Muscle of back (tissue), 13 donors: ENCODE data around the gene FAM72C. TPM values are rescaled to one million over a fixed set of nuclear protein-coding genes. Genes with fewer than 3 reads are reported as not detected.
"Not testable (repeated sequence)": the region's sequence is repeated elsewhere in the genome, so short reads cannot be mapped to it uniquely, and the experiment has no call there.

Source experiments
- DNase-seq, 3 donors: peaks; one replicate each; pipeline versions ENCODE4 v3.0.0 to v3.0.0-alpha.2; 2013
- long read RNA-seq, 9 donors: transcript quantifications; one replicate each; lab custom pipeline, GENCODE V29; 2026
- polyA plus RNA-seq, 10 donors: library from polyadenylated mRNA; unstranded; fragments of 120-200 nt; gene quantifications; one replicate each; pipeline ENCODE4 v1.2.1, GENCODE V29; 2013; ENCODE audit not compliant: insufficient read length in 10 of 10

The FAM72C gene
- 1 to 10 TPM in 6 of 10 donors, under 1 TPM in 2, not detected in 2; 0.62 to 2.4 (median 1.4) TPM for polyA plus RNA-seq
- long read RNA-seq, donor 1 = 0 reads
- long read RNA-seq, donor 2 = 0 reads
- long read RNA-seq, donor 3 = 0 reads
- long read RNA-seq, donor 4 = 0 reads
- long read RNA-seq, donor 5 = 0 reads
- long read RNA-seq, donor 6 = 0 reads
- long read RNA-seq, donor 7 = 0 reads
- long read RNA-seq, donor 8, partial matches to known transcripts = 0 of 1 reads
- long read RNA-seq, donor 8, other reads (novel, unspliced or antisense) = 0 of 1 reads
- long read RNA-seq, donor 9 = 0 reads

DNA sequence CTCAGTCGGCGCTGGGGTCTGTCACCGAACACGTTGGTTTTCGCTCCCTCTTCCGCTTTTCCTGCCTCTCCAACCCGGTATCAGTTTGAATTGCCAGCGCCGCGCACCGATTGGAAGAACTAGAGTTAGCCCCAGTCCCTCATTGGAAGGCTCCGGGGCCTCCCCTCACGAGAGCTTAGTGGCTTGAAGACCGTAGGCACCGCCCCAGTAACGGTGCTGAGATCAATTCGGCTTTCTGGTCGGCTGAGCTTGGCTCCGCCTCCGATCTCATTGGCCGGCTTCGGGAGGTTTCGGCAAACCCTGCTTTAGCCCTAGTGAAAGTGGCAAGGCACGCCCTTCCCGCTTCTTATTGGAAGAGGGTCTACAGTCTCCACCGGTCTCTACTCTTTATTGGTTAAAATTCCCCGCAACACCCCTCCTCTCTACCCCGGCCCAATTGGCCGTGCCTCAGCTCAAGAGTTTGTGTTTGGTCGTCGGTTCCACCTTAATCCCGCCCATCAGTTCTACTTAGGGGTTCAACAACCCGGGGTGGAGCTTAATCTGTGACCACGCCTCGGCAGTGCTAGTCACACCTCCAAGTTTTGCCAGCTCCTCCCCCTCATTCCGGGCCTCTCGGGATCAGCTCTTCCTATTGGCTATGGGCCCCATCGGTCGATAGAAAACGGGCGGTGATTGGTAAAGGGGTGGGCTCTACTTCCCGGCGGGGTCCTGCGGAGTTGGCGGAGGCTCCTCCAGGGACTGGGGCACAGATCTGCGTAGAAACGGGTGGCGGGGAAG lies at the start of gene FAM72C:
FAM72C (minus strand) TSS at position 63 of the 777 bp plus-strand sequence. CDS start 845 bp downstream, outside the sequence.
- DNase-seq = not testable (repeated sequence)

DNA sequence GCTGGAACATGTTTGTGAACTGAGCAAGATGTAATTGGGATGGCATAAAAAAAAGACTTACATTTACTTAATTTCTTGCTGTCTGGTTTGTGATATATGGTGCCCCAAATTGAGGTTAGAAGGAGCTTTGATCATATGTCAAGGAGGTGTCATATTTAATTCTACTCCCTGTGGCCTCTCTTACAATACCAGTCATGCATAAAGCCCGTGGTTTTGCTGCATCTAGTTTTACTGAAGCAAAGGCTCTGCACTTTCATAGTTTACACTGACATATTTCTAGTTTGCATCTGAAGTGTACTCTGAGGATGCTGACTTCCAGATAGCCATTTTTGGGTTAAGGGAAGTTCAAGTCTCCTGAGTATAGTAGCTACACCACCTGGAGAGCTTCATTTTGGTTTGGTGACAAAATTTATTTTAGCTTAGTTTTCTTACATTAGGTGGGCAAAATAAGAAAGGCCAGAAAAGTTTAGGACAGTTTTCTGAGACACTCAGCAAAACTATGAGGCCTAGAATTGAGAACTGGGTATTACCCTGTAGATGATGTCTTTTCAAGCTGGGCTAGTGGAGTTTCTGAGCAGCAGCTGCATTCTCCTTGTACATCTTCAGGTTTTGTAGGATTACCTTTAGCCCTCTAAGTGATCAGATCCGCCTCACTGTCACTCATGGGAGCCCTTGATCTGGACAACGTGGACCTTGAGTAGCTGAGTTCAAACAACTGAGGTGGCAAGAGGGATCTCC lies 48.4 kb upstream of the FAM72C start:
- not testable (repeated sequence) for DNase-seq

DNA sequence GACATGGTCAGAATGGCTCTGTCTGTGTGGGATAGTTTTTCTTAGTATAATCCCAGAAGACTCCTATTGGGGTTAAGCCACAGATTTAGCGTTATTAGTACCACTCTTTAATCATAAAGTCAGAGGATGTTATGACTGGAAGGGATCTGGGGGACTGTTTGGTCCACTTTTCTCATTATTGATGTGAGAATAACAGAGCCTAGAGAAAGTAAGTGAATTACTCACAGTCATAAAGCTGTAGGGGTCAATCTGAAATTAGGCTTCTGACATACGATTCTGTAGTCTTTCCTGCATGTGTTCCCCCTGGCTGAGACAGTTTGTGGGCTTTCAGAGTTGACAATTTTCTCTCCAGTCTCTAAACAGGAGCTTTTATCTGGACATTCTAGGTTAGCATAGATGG lies 47.3 kb upstream of the FAM72C start:
- DNase-seq = not testable (repeated sequence)

DNA sequence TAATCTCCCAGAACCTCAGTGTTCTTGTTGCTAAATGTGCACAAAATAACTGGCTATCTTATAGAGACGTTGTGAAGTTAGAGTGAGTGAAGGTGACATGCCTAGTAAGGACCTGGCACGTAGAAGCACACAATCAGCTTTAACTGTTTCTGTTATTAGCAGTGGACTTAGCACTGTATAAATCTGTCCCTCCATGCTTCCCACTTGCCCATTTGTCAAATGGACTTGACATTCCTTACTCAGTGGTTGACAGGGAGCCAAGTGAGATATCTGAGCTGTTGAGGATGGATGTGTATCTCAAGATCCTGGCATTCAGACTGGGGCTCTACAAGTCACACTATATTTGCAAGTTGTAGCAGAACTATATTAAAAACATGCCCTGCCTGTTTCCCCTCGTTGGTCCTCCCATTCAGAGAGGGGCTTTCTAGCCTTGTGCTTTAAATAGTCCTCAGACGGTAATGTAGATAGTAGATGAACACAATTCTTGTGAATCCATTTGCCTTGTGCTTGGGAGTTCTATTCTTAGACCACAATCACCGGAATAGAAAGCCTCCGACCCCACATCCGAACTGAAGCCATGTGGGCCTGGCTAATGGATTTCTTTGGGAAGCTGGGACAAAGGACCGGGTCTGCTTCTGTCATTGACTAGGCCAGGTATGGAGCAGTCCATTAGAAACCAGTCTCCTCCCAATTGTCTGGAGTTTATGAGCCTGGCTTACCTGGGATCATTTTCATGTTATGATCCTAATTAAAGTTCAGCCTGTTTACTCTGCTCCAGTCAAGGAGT lies 43.6 kb upstream of the FAM72C start:
- peak in 2 of 3 donors; percentile 0 to 9 for DNase-seq

DNA sequence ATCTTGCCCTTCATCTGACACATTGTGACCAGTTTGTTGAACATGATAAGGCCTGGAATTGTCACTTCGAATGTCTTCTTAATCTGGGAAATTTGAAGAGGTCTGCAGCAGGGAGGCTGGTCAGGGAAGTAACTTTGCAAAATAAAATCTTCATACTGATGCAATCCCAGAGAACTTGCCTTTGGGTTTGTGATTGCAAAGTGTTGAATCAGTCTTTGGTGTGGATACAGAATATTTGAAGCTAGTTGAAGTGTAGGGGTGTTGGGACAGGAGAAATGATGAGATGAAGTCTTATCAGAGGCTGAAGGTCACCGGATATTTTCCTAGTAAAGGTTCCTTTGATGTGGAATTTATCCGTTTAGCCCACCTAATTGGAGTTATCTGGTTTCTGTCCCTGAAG lies 42.7 kb upstream of the FAM72C start:
- DNase-seq = not testable (repeated sequence)

DNA sequence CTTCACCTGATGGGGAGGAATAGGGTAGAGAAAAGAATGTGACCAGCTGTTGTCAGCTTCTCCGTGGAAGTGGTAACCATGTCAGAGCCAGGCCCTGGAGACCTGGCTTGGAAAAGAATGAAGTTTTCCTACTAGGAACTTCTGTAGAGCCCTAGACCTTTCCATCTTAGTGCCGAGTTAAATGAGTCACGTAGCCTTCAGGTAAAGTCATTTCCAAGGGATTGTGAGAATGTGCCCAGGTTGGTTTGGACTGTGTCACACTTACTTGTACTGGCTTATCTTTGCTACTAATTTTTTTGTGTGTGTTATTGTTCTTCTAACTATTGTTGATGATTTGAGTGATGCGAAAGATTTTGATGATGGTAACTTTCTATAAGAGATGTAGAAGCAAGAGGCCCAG lies 42.3 kb upstream of the FAM72C start:
- DNase-seq = not testable (repeated sequence)

DNA sequence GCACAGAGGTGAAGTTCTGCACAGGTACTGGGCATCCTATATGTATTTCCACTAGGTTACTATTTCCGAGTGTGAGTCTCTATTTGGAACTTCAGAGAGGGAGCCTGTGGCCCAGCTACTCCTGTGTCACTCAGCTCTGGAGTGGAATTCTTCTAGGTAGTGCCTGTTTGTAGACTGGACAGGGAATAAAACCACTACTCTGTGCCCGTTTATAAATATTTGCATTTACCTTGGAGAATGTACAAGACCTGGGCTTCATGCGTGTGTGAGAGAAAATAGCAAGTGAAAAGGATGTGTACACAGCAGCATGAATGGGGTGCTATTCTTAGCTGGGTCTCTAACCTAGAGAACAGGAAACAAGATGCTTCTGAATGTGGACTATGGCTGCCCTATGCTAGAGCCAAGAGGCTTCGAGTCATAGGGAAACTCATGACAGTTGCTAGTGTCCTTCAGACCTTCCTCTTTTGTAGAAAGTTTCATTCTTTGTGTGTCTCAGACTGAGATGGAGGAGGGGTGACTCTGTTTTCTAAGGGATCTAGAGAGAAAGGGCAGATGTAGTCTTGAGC lies 40.5 kb upstream of the FAM72C start:
- not testable (repeated sequence) for DNase-seq

DNA sequence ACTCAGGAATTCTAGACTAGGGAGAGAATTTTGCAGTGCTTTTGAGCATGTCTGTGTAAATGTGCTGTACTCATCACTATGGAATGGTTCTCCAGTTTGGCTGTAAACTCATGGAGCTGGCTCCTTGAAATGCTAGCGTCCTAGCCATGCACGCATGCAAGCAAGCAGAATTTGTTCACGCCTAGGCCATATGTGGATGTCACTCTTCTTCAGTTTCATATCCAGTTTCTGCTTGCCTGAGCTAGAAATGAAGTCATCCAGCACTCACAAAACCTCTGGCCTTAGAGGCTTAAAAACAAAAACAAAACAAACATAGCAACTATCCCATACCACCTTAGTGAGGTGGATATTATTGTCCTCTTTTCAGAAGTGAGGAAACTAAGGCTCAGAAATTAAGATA lies 37.6 kb upstream of the FAM72C start:
- DNase-seq = not testable (repeated sequence)

DNA sequence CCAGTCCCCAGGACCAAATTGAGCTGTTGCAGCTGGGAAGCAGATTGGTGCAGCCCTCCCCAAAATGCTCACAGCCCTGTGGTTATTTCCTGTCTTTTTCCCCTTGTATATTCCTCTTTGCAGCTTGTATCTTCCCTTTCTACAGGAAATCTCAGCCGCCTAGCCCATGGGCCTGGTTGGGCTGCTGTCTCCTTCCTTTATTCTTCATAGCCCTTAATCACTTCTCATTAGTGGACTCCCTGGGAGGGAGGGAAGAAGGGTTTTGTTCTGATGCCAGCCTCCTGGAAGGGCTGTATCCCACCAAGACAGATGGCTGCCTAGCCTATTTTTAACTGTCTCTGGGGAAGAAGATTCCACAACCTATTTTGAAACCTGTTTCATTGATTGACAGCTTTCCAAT lies 32.5 kb upstream of the FAM72C start:
- not testable (repeated sequence) for DNase-seq

DNA sequence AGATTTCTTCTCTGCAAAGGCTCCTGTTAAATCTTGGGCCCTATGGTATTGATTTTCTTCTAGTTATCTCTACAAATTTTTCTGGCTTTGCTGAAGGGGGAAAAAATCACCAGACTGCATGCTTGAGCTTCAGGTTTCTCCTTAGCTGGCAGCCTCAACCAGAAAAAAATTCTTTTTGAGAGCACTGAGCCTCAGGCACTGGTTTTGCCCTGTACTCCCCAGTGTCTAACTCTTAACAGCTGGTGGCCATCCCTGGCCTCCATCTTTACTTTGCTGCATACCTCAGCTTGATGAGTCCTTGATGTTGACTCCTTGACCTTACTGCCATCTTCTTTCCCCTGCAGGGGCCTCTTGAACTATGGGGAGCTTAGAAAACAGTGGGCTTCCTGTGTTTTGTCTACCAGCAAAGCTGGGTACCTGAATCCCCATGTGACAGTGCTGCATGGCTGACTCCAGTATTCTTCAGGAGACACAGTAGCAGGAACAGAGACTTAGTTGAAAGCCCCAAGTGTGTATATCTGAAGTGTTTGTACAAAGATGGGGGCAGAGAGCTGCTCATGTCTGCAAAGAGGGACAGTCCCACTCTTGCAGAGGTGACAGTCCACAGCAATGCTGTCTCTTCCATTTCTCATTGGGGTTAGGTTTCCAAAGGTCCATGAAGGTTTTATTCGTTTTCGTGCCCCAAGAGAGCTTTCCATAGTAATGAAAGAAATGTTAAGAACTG lies 31.7 kb upstream of the FAM72C start:
- not testable (repeated sequence) for DNase-seq

DNA sequence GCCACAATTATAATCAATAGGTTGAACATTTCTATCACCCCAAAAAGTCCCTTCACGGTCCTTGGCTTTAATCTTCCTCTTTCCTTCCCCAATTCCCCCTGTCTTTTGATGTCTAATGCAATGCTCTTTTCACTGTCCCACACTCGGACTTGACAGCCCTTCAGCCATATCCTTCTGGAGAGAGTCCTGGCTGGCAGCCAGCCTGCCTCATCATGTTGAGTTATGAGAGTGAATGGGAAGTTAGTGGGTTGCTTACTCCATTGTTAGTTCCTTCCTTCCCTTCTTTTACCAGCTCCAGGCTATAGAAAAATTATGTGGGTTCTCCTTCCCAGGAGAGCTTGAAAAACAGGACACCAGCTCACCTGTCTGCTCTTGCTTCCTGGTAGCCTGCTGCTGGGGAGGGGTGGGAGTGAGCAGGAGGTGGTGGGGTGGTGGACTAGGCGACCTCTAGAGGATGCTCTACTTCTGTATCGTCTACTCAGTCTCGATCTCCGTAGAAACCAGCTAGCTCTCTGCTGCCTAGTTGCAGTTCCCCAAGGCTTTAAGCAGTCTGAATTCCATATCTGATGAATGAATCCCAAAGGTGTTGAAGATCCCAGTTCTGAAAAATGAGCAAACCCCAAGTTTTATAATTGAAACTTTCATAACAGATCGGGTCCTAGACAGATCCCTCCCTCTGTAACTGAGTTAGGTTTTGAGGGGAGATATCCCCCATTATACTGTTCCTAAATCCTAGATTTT lies 30.5 kb upstream of the FAM72C start:
- not testable (repeated sequence) for DNase-seq

DNA sequence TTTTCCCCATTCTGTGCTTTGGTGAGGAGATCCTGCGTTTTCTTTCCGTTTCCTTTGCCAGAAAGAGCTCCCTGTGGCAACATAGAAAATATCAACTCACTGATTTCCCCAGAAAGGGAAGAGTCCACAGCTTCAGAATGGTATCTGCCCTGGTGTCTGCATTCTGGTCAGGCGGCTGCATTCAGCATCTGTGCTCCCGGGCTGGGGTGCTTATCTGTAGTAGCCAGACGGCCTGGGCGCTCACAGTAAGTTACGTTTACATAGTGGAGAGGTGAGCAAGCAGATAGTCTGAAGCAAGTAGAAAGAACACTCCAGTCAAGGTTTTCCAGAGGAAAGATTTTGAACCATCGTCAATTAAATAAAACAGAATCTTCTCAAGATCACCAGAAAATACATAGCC lies 29.3 kb upstream of the FAM72C start:
- DNase-seq = not testable (repeated sequence)

DNA sequence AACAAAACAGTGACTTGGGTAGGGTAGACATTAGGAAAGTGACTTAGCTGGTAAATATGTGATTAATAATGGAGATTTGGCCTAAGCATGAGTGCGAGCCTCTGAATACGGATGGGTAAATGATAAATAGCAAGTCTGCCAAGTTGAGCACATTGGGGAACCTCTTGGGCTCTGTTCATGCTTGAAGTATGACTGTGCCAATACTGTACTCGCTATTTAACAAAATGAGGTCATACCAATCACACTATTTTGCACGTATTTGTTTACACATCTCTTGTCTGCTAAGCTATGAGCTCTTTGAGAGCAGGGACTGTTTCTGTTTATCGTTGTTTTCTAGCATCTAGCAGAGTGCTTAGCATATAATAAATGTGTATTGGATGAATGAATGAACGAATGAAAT lies 24.2 kb upstream of the FAM72C start:
- DNase-seq = not testable (repeated sequence)

DNA sequence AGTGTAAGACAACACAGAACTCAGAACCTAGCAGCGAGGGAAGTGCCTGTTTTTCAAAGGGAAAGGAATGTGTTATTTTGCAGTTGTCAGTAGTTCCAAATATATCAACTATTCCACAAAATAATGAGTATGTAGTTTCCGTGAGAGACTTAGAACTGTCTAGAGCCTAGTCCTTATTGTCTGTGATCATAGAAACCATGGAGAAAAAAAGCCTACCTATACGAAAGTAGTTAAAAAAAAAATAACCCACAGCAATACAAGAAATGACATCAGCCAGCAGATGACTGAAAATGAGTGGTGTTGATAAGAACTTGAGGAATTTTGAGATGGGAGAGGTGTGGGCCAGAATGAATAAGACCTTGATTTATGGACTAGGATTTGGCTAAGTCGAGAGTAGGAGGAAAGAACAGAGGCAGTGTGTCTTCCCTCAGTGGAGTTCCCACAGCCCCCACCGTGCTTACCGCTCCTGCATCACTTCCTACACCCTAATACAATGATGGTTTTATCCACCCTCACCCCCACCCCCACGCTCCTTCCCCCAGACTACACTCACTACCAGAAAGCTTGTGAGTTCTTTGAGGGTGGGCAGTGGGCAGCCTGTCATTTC lies 21.6 kb upstream of the FAM72C start:
- not testable (repeated sequence) for DNase-seq

DNA sequence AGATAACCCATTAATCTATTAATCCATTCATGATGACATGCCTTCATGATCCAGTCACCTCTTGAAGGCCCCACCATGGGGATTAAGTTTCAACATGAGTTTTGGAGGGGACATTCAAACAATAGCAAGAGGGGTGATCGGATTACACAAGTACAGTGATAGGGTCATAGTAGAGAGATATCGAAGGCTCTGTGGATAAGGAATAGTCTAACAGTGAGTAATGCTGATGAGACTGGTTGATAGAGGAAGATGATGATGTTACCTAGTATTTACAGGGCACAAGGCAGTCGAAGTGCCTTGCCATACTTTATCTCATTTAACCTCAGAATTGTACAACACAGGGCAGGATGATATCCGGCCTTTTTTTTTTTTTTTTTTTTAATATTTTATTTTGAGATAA lies 18.9 kb upstream of the FAM72C start:
- not testable (repeated sequence) for DNase-seq

DNA sequence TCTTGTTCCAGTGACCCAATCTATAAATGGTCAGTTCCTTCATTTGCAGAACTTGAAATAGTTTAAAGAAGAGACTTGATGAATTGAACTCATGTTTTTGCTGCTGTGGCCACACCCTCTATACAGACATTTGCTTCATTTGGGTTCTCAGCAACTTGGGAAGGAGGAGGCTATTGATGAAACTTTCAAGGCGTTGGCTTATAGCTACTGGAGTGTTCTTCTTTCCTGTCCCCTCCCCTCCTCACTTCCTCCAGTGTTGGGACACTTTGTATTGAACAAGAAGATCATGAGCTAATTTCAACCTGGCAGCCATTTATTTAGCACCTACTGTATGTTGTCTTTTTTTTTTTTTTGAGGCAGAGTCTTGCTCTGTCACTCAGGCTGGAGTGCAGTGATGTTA lies 17.9 kb upstream of the FAM72C start:
- DNase-seq = not testable (repeated sequence)

DNA sequence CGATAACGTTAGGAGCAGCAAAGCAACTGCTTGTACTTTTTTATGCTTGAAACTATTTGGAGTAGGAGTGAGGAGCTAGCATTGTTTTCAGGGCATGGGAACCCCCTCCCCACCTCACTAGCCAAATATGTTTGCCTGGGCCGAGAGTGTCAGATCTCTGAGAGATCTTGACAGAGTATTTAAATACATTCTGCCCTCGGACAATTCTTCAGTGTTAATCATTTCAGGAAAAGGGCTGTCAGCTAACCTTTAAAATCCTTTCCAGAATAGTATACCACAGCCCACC lies 17.6 kb upstream of the FAM72C start:
- DNase-seq = not testable (repeated sequence)

DNA sequence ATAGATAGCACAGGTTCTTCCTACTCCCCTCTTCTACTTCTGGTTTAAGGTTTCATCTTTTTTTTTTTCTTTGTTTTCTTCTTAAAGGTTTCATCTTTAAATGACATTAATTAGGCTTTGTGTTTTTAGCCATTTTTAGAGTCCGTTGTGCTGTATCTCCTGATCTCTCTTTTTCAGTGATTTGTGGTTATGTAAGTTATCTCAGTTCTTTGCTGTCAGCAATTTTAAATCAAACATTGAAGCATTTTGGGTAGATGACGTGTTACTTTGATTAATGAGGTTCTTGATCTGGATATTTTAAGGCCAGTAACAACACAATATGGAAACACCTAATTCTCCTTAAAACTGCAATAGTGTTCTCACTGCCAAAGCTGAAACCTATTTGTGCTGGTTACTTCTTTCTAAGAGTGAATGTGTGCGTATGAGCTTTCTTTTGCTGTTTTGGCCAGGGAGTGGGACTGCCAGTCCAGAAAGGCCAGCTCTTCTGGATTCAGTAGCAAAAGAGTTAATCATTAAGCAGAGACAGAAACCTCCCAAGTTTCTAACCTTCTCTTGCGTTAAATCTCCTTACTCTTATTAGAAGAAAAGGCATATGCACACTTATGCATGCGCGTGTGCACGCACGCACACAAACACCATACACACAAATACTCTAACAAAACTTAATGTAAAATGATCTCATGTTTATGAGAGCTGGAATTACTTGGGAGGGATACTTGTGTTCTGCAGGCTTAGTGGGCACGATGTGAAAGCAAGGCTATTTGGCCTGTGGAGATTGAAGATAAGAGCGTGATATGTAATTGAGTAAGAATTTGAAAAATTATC lies 17.0 kb upstream of the FAM72C start:
- not testable (repeated sequence) for DNase-seq

DNA sequence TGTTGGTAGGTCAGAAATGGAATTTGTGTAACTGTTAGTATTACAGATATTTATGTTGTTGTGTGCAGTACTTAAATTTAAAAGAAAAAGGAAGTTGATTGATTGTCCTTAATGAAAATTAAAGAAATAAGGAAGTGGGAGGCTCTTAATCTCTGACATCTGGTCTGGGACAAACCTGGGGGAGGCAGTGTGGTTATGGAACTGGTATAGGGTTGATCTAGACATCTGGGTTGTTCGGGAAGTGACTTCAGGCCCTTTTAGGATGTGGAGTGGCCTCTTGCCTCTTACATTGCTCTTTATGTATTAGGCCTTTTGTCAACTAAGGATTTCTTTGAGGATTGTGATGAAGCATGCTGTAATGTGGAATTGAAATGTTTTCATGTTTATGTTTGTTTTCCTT lies 16.1 kb upstream of the FAM72C start:
- not testable (repeated sequence) for DNase-seq
